ENCODE data around the gene MS4A6E.

The MS4A6E gene

GRCh38 chr11:60376601-60377000 is 49.5 kb downstream of the MS4A6E start:
- DNase-seq: no peak

- no peak for DNase-seq
These were observed 50.5 kb downstream of the MS4A6E start for GRCh38 chr11:60377401-60378136.

GRCh38 chr11:60378354-60378753 is 51.3 kb downstream of the MS4A6E start, which contains the start of gene MS4A7:
Gene MS4A7 (plus strand): TSS chr11:60378532. CDS start chr11:60383142, 4,610 bp downstream.
- no peak for DNase-seq

GRCh38 chr11:60389279-60389910 is 62.3 kb downstream of the MS4A6E start:
- DNase-seq: no peak

- no peak for DNase-seq
These were observed 63.4 kb downstream of the MS4A6E start for GRCh38 chr11:60390419-60390818.
